ENCODE measurements around the gene TMEM131.

GRCh38 chr2:97999536-97999935, 3.8 kb upstream of the TMEM131 start:
- TF ChIP-seq CTCF (IDR thresholded peaks at IDR 0.05; ENCODE audit: insufficient read depth, low read depth, low read length) (no peak), EZH2 (IDR thresholded peaks at IDR 0.05; ENCODE audit: insufficient read depth, low read length) (no peak)

Measured in astrocyte (in vitro differentiated cells and primary cell).